Spinal cord (tissue), 10 donors: ENCODE results near the gene NEDD9. TPM values are rescaled to one million over a fixed set of nuclear protein-coding genes. Genes with fewer than 3 reads are reported as not detected.
A peak's percentile ranks its signal among the peaks of the same experiment; 100 is the strongest.

ENCODE experiments used
- DNase-seq, 6 donors: peaks; one replicate each; pipeline versions ENCODE4 v3.0.0 to v3.0.0-alpha.2; 2013 to 2015; ENCODE audit warnings: low spot score in 6 of 6, low read depth in 4 of 6
- H3K27ac ChIP-seq: one replicate; pipeline ENCODE4 v1.5.1; 2013; ENCODE audit warnings: low read depth, low read length, control low read depth
- H3K27me3 ChIP-seq: one replicate; pipeline ENCODE4 v1.6.1; 2013; ENCODE audit warnings: low read length; ENCODE audit not compliant: control insufficient read depth, insufficient read depth
- H3K36me3 ChIP-seq: one replicate; pipeline ENCODE4 v1.6.1; 2013; ENCODE audit warnings: low read length; ENCODE audit not compliant: control insufficient read depth, insufficient read depth
- H3K4me1 ChIP-seq: one replicate; pipeline ENCODE4 v1.6.1; 2013; ENCODE audit warnings: low read length; ENCODE audit not compliant: control insufficient read depth, insufficient read depth
- H3K4me3 ChIP-seq: one replicate; pipeline ENCODE4 v1.5.1; 2013; ENCODE audit warnings: low read depth, low read length, control low read depth
- H3K9me3 ChIP-seq: one replicate; pipeline ENCODE4 v1.6.1; 2013; ENCODE audit warnings: low read length; ENCODE audit not compliant: control insufficient read depth, insufficient read depth
- WGBS: methylation state at CpG from one replicate; pipeline ENCODE4 v1.1.5; 2013; ENCODE audit warnings: missing lambda C conversion rate; ENCODE audit not compliant: insufficient coverage; 5-methylcytosine and 5-hydroxymethylcytosine counted together
- long read RNA-seq, 4 donors: transcript quantifications; one replicate each; lab custom pipeline, GENCODE V29; 2026
- polyA plus RNA-seq, 2 donors: library from polyadenylated mRNA; unstranded; fragments of 120-200 nt; gene quantifications; one replicate each; pipeline ENCODE4 v1.2.1, GENCODE V29; 2013; ENCODE audit not compliant: insufficient read length in 2 of 2
- total RNA-seq, 2 donors: library from RNA; depleted of rRNA in 1 of 2; stranded (reverse); fragments of 120-200 nt in 1 of 2; fragments of >200 nt in 1 of 2; gene quantifications; one replicate each; pipeline versions ENCODE4 v1.2.3 to v1.2.4, GENCODE V29; 2013 to 2014
- donor health status: healthy.

Gene NEDD9, protein sequence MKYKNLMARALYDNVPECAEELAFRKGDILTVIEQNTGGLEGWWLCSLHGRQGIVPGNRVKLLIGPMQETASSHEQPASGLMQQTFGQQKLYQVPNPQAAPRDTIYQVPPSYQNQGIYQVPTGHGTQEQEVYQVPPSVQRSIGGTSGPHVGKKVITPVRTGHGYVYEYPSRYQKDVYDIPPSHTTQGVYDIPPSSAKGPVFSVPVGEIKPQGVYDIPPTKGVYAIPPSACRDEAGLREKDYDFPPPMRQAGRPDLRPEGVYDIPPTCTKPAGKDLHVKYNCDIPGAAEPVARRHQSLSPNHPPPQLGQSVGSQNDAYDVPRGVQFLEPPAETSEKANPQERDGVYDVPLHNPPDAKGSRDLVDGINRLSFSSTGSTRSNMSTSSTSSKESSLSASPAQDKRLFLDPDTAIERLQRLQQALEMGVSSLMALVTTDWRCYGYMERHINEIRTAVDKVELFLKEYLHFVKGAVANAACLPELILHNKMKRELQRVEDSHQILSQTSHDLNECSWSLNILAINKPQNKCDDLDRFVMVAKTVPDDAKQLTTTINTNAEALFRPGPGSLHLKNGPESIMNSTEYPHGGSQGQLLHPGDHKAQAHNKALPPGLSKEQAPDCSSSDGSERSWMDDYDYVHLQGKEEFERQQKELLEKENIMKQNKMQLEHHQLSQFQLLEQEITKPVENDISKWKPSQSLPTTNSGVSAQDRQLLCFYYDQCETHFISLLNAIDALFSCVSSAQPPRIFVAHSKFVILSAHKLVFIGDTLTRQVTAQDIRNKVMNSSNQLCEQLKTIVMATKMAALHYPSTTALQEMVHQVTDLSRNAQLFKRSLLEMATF
- total RNA-seq (10 to 100 TPM; 20.2 to 25.4 TPM), polyA plus RNA-seq (1 to 10 TPM; 9.0 to 9.9 TPM)
- long read RNA-seq, donor 1, partial matches to known transcripts, result 0 of 1 reads
- long read RNA-seq, donor 1, other reads (novel, unspliced or antisense), result 0 of 1 reads
- long read RNA-seq, donor 2, result 0 reads
- long read RNA-seq, donor 3, partial matches to known transcripts, result 0 of 1 reads
- long read RNA-seq, donor 3, other reads (novel, unspliced or antisense), result 0 of 1 reads
- long read RNA-seq, donor 4, full-length matches to known transcripts, result 5 of 14 reads
- long read RNA-seq, donor 4, partial matches to known transcripts, result 9 of 14 reads
- long read RNA-seq, donor 4, other reads (novel, unspliced or antisense), result 0 of 14 reads

DNA sequence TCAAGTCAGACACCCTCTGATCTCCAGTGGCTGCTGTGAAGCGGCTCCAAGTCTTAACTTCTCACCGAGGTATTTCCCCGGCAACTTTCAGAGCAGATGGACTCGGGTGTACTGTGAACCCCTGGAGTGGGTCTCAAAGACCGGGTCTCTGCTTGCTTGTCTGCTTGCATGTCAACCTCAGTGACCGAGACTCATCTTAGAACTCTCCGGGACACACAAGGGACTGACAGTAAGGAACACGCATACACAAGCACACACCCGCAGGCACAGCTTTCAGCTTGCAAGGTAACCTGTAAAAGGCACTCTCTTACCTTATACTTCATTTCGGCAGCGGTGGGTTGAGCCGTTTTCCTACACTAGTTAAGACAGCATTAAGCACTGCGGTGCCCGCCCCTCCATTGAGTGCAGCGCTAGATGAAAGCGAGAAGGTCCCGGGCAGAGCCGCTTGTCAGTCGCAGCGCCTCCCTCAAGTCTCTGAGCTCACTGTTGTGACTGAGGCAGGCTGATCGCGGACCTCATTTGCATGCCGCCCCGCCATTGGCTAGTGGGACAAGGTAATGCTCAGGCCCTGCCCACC is at the start of gene NEDD9:
NEDD9 (minus strand) TSS at position 476 of the 577 bp plus-strand sequence; CDS start at position 323, 153 bp downstream.
- Histone ChIP-seq H3K4me1 (peaks cover 25% of the 10 kb centered on the region), H3K4me3 (peak within 1 kb of the TSS; percentile 70), H3K27me3 (peaks cover 2% of the 10 kb centered on the region), H3K27ac (peak within 1 kb of the TSS; percentile 96), H3K9me3 (no peaks in the 10 kb centered on the region), H3K36me3 (no peaks in the 10 kb centered on the region)
- peak; percentile 76 to 98 (median 88) for DNase-seq
- under 1% methylated on average over 20 of the region's 24 CpGs for WGBS

DNA sequence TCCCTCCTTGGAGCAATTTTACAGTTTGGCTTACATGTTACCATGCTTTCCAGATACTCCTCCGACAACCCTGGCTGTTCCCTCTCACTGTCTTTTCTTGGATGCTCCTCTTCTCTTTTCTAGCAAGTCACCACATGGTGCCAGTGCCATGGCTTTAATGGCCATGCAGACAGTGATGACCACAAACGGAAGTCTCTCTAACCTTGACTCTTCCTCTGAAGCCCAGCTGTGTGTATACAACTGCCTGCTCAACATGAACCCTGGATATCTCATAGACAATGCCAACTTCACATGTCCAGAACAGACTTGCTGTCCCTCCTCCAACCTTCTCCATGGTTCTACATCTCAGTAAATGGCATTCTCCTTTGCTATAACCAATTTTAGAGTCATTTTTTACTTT is 49.8 kb upstream of the NEDD9 start:
- Histone ChIP-seq H3K4me1 (peaks cover 4% of the 10 kb centered on the region), H3K36me3 (no peaks in the 10 kb centered on the region), H3K27ac (no peak overlapping the region), H3K4me3 (no peak overlapping the region), H3K9me3 (no peaks in the 10 kb centered on the region), H3K27me3 (no peaks in the 10 kb centered on the region)
- no peak for DNase-seq
- 92% methylated on average over 2 of the region's 2 CpGs for WGBS

DNA sequence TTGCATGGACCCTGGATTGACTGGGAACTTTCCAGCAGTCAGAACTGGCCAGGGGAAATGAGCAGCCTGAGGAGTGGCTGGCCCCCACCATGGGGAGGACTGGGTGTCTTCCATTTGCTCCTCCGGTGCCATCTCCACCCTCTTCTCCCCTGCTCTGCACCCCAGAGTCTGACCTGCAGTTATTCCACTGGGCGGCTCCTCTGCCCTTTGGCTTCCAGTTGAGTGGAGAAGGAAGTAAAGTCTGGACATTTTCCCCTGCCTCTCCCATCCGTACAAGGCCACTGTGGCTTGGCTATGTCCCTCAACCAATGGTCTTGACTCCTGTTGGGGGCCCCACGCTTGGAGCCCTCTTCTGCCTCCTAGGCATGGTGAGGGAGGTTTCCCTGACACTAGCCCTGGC is 47.9 kb upstream of the NEDD9 start:
- 85% methylated on average over 2 of the region's 4 CpGs for WGBS
- no peak overlapping the region for H3K4me3 ChIP-seq
- DNase-seq, result no peak
- H3K27me3 ChIP-seq, result no peaks in the 10 kb centered on the region
- no peak overlapping the region for H3K27ac ChIP-seq
- no peaks in the 10 kb centered on the region for H3K36me3 ChIP-seq
- H3K9me3 ChIP-seq, result no peaks in the 10 kb centered on the region
- peaks cover 4% of the 10 kb centered on the region for H3K4me1 ChIP-seq

DNA sequence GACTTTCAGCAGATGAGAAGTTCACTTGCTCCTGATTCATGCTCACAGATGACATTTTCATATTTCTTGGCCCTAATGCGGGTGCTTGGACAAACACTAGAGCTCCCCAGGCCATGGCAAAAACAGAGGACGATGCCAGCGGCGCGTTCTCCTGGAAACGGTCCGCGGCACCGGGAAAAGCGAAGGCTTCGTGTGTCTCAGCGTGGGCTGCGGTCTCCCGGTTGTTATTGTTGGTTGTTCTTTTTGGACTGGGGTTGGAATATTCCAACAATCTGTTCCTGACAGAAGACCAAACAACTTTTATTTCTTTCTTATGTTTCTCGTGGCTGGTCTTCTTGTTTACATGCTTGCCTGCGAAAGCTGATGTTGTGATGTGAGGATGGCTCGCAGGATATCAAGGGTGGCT is 46.8 kb upstream of the NEDD9 start:
- Histone ChIP-seq H3K4me3 (no peak overlapping the region), H3K9me3 (no peaks in the 10 kb centered on the region), H3K27ac (no peak overlapping the region), H3K4me1 (peaks cover 4% of the 10 kb centered on the region), H3K27me3 (no peaks in the 10 kb centered on the region), H3K36me3 (no peaks in the 10 kb centered on the region)
- DNase-seq, result no peak
- 83% methylated on average over 9 of the region's 17 CpGs for WGBS

DNA sequence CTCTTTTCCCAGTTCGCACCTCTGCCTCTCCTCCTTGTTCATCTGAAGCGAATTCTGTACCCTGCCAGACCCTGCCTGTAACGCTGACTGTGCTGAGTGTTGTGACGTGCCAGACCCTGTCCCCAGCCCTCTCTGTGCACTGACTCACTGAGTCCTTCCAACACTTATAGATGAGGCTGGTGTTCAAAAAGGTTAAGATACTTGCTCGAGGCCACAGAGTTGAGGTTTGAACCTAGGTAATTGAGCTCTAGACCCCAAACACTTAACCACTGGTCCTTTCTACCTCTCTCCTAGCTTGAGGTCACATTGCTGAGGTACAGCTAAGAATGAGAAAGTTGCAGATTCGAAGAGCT is 45.7 kb upstream of the NEDD9 start:
- 93% methylated on average over 2 of the region's 6 CpGs for WGBS
- Histone ChIP-seq H3K27ac (no peak overlapping the region), H3K27me3 (no peaks in the 10 kb centered on the region), H3K36me3 (no peaks in the 10 kb centered on the region), H3K9me3 (no peaks in the 10 kb centered on the region), H3K4me1 (peaks cover 4% of the 10 kb centered on the region), H3K4me3 (no peak overlapping the region)
- no peak for DNase-seq

DNA sequence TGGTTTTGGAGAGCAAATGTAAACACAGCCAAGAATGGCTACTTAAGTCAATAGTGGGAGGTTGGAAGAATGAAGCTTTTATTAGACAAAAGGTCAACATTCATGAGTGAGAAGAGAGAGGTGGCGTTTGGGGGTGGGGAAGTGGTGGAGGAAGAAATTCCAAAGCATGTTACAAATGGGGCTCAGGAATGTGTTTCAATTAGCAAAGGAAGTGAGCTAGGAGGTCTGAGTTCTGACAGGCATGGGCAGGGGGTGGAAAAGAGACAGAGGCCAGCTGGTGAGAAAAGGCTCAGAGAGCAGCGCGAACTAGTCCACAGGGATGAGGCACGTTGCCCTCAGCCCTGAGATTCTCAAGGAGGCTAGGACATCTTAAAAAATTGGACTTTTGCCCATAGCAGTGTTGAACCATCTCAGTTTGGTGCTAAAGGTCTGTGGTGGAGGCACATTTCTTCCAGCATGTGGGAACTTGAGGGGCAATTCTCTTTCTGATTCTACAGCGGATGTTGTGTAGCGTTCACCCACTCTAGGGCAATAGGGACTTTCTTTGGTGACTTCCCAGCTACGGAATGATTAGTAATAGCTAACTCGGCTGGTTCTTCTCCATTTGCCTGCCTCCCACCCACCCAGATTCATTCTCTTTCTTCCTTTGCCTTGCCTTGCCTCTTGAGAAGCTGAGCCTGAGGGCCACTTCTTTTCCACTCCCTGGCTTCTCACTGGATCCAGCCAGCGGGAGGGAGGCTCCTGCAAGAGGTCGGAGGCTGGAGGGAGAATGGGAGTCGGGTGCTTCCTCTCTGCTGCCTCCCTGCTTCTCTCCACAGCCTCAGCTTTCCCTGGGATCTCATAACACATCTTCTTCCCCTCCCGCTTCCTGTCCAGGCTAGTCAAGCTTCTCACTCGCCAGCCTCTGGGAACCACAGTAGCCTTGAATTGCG is 45.1 kb upstream of the NEDD9 start:
- no peak for DNase-seq
- 81% methylated on average over 11 of the region's 14 CpGs for WGBS
- Histone ChIP-seq H3K27ac (no peak overlapping the region), H3K9me3 (no peaks in the 10 kb centered on the region), H3K4me3 (no peak overlapping the region), H3K36me3 (no peaks in the 10 kb centered on the region), H3K4me1 (peaks cover 4% of the 10 kb centered on the region), H3K27me3 (no peaks in the 10 kb centered on the region)

DNA sequence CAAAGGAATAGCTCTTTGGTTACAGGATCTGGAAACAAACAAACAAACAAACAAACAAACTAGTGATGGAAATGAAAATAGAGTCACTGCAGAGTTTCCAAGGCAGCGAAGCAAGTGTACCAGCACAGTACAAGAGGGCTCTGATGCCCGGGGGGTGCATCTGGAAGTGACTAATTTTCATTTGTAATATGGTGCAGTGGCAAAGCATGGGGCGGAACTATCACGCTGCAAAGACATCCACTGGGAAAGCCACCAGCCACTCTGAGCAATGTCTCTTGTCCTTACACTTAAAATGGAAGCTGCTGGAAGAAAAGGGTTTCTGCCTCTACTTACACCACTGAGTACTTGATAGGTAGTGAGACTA is 44.4 kb upstream of the NEDD9 start:
- peaks cover 4% of the 10 kb centered on the region for H3K4me1 ChIP-seq
- no peaks in the 10 kb centered on the region for H3K36me3 ChIP-seq
- H3K4me3 ChIP-seq, result no peak overlapping the region
- no peak for DNase-seq
- H3K9me3 ChIP-seq, result no peaks in the 10 kb centered on the region
- WGBS, result 73% methylated on average over 2 of the region's 4 CpGs
- no peak overlapping the region for H3K27ac ChIP-seq
- H3K27me3 ChIP-seq, result no peaks in the 10 kb centered on the region

DNA sequence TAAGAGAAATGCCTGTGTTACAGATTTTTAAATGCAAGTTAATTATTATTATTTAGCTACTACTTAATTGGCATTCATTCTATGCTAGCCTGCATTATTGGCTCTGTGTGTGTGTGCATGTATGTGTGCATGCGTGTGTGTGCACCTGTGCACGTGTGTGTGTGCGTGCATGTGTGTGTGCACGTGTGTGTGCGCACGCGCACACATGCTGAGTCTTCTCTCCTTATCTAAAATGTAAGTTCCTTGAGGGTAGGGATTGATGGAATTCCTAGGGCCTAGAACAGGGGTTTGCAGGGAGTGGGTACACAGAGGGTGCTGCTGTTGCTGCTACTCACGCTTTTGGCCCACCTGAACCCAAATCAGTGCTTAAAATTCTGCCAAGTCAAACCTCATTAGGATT is 43.8 kb upstream of the NEDD9 start:
- Histone ChIP-seq H3K9me3 (no peaks in the 10 kb centered on the region), H3K4me3 (no peak overlapping the region), H3K27ac (no peak overlapping the region), H3K4me1 (peaks cover 4% of the 10 kb centered on the region), H3K36me3 (no peaks in the 10 kb centered on the region), H3K27me3 (no peaks in the 10 kb centered on the region)
- 100% methylated on average over 3 of the region's 8 CpGs for WGBS
- no peak for DNase-seq
